SW 1271 (cell line): ENCODE data around the gene MAN1A1.

Source experiments
- DNase-seq, 2 experiments: peaks; one replicate each; lab custom pipeline; 2025; lab: John Stamatoyannopoulos, UW

The MAN1A1 gene

GRCh38 chr6:119140196-119141140, 209.1 kb downstream of the MAN1A1 start:
- DNase-seq: no peak

GRCh38 chr6:119138906-119139541, 210.5 kb downstream of the MAN1A1 start:
- DNase-seq: no peak

- no peak for DNase-seq
These were observed 212.1 kb downstream of the MAN1A1 start for GRCh38 chr6:119137194-119138072.

GRCh38 chr6:119134752-119135151, 214.8 kb downstream of the MAN1A1 start:
- no peak for DNase-seq

GRCh38 chr6:119133400-119133799, 216.2 kb downstream of the MAN1A1 start:
- DNase-seq: no peak

GRCh38 chr6:119132261-119132981, 217.1 kb downstream of the MAN1A1 start:
- no peak for DNase-seq

GRCh38 chr6:119129968-119130484, 219.5 kb downstream of the MAN1A1 start:
- DNase-seq: peak in 1 of 2 experiments; percentile 67

- peak; percentile 28 to 63 for DNase-seq
These were observed 220.2 kb downstream of the MAN1A1 start for GRCh38 chr6:119129148-119129967.

GRCh38 chr6:119128252-119128912, 221.2 kb downstream of the MAN1A1 start:
- DNase-seq: no peak

GRCh38 chr6:119127627-119128026, 221.9 kb downstream of the MAN1A1 start:
- DNase-seq: no peak
